ENCODE data around the gene KCTD19. TPM values are rescaled to one million over a fixed set of nuclear protein-coding genes. Genes with fewer than 3 reads are reported as not detected.
"Not testable (repeated sequence)": the region's sequence is repeated elsewhere in the genome, so short reads cannot be mapped to it uniquely, and the experiment has no call there.

KCTD19 gene
- total RNA-seq, 1 donor from 2014 or later, result 1.3 TPM

GRCh38 chr16:67361038-67361437, 34.5 kb upstream of the KCTD19 start:
- TF ChIP-seq CTCF (conservative IDR thresholded peaks at IDR 0.05), result no peak
- no peaks in the 10 kb centered on the region for H3K36me3 Mint-ChIP-seq (ENCODE audit: low read depth)
- no peaks in the 10 kb centered on the region for H3K9me3 Mint-ChIP-seq
- H3K4me3 Mint-ChIP-seq, result no peak overlapping the region
- H3K27me3 Mint-ChIP-seq (ENCODE audit: low read depth), result peaks cover 5% of the 10 kb centered on the region
- peaks cover 18% of the 10 kb centered on the region for H3K4me1 Mint-ChIP-seq
- DNase-seq (ENCODE audit: low read depth, low spot score), result no peak
- no peak overlapping the region for H3K27ac Mint-ChIP-seq (ENCODE audit: unreplicated experiment)

- not testable (repeated sequence) for H3K27ac Mint-ChIP-seq (ENCODE audit: unreplicated experiment); H3K4me3 Mint-ChIP-seq; H3K36me3 Mint-ChIP-seq (ENCODE audit: low read depth); DNase-seq (ENCODE audit: low read depth, low spot score); H3K9me3 Mint-ChIP-seq; H3K27me3 Mint-ChIP-seq (ENCODE audit: low read depth)
- peaks cover 13% of the 10 kb centered on the region for H3K4me1 Mint-ChIP-seq
These were observed 33.2 kb upstream of the KCTD19 start for GRCh38 chr16:67359540-67360269.

- TF ChIP-seq CTCF (conservative IDR thresholded peaks at IDR 0.05), result no peak
- DNase-seq (ENCODE audit: low read depth, low spot score), result no peak
- no peaks in the 10 kb centered on the region for H3K9me3 Mint-ChIP-seq
- no peaks in the 10 kb centered on the region for H3K4me1 Mint-ChIP-seq
- no peaks in the 10 kb centered on the region for H3K36me3 Mint-ChIP-seq (ENCODE audit: low read depth)
- no peak overlapping the region for H3K4me3 Mint-ChIP-seq
- peaks cover 10% of the 10 kb centered on the region for H3K27me3 Mint-ChIP-seq (ENCODE audit: low read depth)
- H3K27ac Mint-ChIP-seq (ENCODE audit: unreplicated experiment), result no peak overlapping the region
These were observed 31.0 kb upstream of the KCTD19 start for GRCh38 chr16:67357561-67357960.

- no peaks in the 10 kb centered on the region for H3K4me1 Mint-ChIP-seq
- DNase-seq (ENCODE audit: low read depth, low spot score), result no peak
- no peak overlapping the region for H3K27ac Mint-ChIP-seq (ENCODE audit: unreplicated experiment)
- H3K27me3 Mint-ChIP-seq (ENCODE audit: low read depth), result peaks cover 10% of the 10 kb centered on the region
- H3K36me3 Mint-ChIP-seq (ENCODE audit: low read depth), result no peaks in the 10 kb centered on the region
- TF ChIP-seq CTCF (conservative IDR thresholded peaks at IDR 0.05), result no peak
- H3K4me3 Mint-ChIP-seq, result no peak overlapping the region
- no peaks in the 10 kb centered on the region for H3K9me3 Mint-ChIP-seq
These were observed 29.9 kb upstream of the KCTD19 start for GRCh38 chr16:67356396-67356795.

- not testable (repeated sequence) for DNase-seq (ENCODE audit: low read depth, low spot score); H3K4me1 Mint-ChIP-seq; H3K4me3 Mint-ChIP-seq; H3K36me3 Mint-ChIP-seq (ENCODE audit: low read depth); H3K27ac Mint-ChIP-seq (ENCODE audit: unreplicated experiment); H3K9me3 Mint-ChIP-seq
- H3K27me3 Mint-ChIP-seq (ENCODE audit: low read depth), result peaks cover 14% of the 10 kb centered on the region
These were observed 25.9 kb upstream of the KCTD19 start for GRCh38 chr16:67352463-67352862.

GRCh38 chr16:67350324-67350723, 23.8 kb upstream of the KCTD19 start:
- H3K4me3 Mint-ChIP-seq, result no peak overlapping the region
- H3K36me3 Mint-ChIP-seq (ENCODE audit: low read depth), result no peaks in the 10 kb centered on the region
- H3K27ac Mint-ChIP-seq (ENCODE audit: unreplicated experiment), result no peak overlapping the region
- no peak for TF ChIP-seq CTCF (conservative IDR thresholded peaks at IDR 0.05)
- DNase-seq (ENCODE audit: low read depth, low spot score), result no peak
- peaks cover 14% of the 10 kb centered on the region for H3K27me3 Mint-ChIP-seq (ENCODE audit: low read depth)
- H3K4me1 Mint-ChIP-seq, result no peaks in the 10 kb centered on the region
- no peaks in the 10 kb centered on the region for H3K9me3 Mint-ChIP-seq
